Measurements from ENCODE around the gene FAM171A2.

Gene FAM171A2

DNA sequence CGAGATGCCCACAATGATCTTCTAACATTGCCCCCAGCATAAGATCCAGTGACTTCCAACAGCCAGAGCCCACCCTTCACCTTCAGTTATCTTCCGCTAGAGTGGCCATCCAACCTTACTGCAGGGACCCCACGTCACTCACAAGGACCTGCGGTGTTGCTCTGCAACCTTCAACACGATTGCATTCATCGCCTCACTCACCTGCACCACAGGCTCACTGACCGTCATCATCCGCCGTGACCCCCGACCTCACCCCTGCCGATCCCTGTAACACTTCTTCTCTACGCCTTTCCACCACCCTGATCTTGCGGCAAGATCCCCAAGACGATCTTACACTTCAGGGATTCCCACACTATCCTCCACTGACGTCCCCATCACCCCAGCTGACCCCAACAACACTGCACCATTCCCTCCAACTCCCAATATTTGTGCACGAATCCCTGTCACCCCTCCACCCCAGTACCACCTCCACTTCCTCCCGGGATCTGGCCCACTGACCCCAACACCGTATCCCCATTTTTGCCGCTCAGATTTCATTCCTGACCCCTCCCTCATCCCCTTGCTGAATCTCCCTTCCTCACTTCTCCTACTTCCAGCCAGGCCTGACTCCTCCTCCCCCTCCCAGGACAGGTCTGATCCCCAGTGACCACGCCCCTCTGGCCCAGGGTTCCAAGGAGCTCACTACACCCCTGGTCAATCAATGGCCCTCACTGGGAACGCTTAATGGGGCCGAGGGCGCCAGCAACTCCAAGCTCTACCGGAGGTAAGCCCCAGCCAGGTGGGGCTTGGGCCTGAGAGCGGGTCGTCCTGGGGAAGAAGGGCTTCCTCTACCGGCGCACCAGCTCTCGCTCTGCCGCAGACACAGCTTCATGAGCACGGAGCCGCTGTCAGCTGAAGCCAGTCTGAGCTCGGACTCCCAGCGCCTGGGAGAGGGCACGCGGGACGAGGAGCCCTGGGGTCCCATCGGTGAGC, 47.6 kb downstream of the FAM171A2 start:
- DNase-seq (ENCODE audit: low spot score) = peak; percentile 32

DNA sequence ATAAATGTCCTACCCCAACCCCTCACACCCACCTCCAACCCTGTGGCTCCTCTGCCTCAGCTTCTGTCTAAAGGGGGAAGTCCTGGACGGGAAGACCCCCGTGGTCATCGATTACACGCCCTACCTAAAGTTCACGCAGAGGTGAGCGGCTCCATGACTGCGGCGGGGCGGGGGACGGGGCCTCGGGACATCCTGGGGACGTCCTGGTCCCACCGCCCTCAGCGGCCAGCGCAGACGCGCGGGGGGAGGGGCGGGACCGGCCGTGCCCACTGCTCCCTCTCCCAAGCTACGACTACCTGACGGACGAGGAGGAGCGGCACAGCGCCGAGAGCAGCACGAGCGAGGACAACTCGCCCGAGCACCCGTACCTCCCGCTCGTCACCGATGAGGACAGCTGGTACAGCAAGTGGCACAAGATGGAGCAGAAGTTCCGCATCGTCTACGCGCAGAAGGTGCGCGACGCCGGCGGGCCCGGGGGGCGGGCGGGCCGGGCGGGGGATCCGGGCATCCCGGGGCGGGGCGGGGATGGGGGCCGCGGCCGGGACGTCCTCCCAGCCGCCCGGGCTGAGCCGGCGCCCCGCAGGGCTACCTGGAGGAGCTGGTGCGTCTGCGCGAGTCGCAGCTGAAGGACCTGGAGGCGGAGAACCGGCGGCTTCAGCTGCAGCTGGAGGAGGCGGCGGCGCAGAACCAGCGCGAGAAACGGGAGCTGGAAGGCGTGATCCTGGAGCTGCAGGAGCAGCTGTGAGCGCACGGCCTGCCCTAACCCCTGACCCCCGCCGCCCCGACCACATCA, 48.6 kb downstream of the FAM171A2 start:
- in situ Hi-C loops (cut with MboI; ENCODE audit: low sequenced_read_pairs, unreplicated experiment) = no loop called here
- peak; percentile 83 for DNase-seq (ENCODE audit: low spot score)
- TF ChIP-seq, protein P1, sequence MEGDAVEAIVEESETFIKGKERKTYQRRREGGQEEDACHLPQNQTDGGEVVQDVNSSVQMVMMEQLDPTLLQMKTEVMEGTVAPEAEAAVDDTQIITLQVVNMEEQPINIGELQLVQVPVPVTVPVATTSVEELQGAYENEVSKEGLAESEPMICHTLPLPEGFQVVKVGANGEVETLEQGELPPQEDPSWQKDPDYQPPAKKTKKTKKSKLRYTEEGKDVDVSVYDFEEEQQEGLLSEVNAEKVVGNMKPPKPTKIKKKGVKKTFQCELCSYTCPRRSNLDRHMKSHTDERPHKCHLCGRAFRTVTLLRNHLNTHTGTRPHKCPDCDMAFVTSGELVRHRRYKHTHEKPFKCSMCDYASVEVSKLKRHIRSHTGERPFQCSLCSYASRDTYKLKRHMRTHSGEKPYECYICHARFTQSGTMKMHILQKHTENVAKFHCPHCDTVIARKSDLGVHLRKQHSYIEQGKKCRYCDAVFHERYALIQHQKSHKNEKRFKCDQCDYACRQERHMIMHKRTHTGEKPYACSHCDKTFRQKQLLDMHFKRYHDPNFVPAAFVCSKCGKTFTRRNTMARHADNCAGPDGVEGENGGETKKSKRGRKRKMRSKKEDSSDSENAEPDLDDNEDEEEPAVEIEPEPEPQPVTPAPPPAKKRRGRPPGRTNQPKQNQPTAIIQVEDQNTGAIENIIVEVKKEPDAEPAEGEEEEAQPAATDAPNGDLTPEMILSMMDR (IDR thresholded peaks at IDR 0.05; ENCODE audit: borderline replicate concordance, control extremely low read depth, extremely low read depth, insufficient read depth, missing control alignments) = no peak

More for the DNA sequence above, 47.6 kb downstream of the FAM171A2 start:
- in situ Hi-C loops (cut with MboI; ENCODE audit: low sequenced_read_pairs, unreplicated experiment) = no loop called here
- TF ChIP-seq, protein P1 (IDR thresholded peaks at IDR 0.05; ENCODE audit: borderline replicate concordance, control extremely low read depth, extremely low read depth, insufficient read depth, missing control alignments) = no peak

DNA sequence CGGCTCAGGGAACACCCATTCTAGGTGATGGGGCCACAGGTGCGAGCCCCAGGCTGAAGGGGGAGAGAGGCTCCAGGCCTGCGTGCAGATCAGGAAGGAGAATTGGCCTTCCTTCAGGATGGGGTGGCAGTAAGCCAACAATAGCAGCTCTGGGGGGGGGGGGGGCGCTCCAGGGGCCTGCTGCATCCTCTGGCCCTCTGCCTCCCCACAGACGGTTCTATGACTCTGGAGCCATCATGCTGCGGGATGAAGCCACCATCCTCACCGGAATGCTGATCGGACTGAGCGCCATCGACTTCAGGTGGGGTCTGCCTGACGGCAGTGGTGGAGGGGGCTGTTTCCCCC, 49.2 kb downstream of the FAM171A2 start:
- in situ Hi-C loops (cut with MboI; ENCODE audit: low sequenced_read_pairs, unreplicated experiment) = no loop called here
- peak; percentile 17 for DNase-seq (ENCODE audit: low spot score)
- TF ChIP-seq, protein P1 (IDR thresholded peaks at IDR 0.05; ENCODE audit: borderline replicate concordance, control extremely low read depth, extremely low read depth, insufficient read depth, missing control alignments) = no peak

DNA sequence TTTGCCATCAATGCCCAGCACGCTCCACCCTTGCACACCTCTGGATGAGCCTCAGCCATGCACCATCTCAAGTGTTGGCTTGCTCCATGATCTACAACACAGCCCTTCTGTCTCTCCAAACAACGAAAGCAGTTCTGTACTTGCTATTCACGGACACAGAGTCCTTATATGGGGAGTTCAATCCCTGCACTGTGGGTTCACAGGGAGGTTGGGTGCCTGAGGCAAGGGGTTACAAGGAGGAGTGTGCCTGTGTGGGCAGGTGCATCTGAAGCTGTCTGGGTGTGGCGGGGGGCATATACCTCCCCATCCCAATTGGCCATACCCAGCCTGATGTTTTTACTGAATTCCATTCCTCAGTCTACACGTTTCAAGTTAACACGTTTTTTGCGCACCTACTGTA, 49.6 kb downstream of the FAM171A2 start:
- DNase-seq (ENCODE audit: low spot score) = peak; percentile 21
- in situ Hi-C loops (cut with MboI; ENCODE audit: low sequenced_read_pairs, unreplicated experiment) = no loop called here
- TF ChIP-seq, protein P1 (IDR thresholded peaks at IDR 0.05; ENCODE audit: borderline replicate concordance, control extremely low read depth, extremely low read depth, insufficient read depth, missing control alignments) = no peak

DNA sequence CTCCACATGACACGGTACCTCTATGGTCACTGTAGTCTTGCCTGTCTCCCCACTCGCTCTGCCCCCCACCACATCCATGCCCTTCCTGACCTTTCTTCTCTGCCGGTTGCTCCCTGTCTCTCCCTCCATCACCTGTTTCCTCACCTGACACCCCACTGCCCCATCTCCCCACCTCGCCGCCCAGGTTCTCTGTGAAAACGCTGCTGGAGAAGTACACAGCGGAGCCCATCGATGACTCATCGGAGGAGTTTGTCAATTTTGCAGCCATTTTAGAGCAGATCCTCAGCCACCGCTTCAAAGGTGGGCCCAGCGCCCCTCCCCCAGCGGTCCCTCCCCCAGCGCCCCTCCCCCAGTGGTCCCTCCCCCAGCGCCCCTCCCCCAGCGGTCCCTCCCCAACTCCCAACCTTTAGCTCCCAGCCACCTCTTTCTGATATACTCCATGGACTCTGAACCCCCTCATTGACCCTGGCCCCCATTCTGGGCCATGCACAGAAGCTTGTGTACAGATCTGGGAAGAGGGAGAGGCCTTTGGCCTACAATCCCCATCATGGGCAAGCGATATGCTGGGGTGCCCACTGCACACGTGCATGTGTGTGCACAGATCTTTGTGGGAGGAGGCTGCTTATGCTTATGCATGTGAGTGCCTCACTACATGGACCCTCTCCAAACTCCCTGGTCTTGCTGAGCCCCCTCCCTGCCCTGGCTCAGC, 51.1 kb downstream of the FAM171A2 start:
- DNase-seq (ENCODE audit: low spot score) = peak; percentile 25
- TF ChIP-seq, protein P1 (IDR thresholded peaks at IDR 0.05; ENCODE audit: borderline replicate concordance, control extremely low read depth, extremely low read depth, insufficient read depth, missing control alignments) = no peak
- in situ Hi-C loops (cut with MboI; ENCODE audit: low sequenced_read_pairs, unreplicated experiment) = no loop called here

DNA sequence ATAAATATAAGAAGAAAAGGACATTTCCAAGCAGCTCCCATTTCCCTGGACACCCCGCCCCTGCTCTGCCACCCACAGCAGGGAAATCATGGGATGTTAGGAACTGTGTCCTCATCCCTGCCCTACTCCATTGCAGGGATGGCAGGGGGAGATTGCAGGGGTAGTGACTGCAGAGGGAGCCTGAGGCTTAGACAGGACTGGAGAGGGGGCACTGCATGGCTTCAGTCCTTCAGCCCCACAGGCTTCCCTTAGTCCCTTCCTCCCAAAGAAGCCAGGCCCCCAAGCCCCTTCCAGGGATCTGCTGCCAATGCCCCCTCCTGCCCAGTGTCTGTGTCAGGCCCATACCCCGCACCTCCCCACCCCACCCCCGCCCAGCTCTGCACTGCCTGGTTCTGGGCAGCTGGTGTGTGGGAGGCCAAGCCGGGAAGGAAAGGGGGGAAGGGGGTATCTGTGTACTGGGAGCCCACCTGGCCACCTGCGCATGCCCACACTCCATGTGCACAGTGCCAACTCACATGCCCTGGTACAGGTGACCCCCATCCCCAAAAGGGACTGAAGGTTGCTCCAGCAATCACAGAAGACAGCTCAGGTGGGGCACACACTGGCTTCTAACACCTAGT, 52.0 kb downstream of the FAM171A2 start:
- in situ Hi-C loops (cut with MboI; ENCODE audit: low sequenced_read_pairs, unreplicated experiment) = no loop called here
- no peak for DNase-seq (ENCODE audit: low spot score)
- TF ChIP-seq, protein P1 (IDR thresholded peaks at IDR 0.05; ENCODE audit: borderline replicate concordance, control extremely low read depth, extremely low read depth, insufficient read depth, missing control alignments) = no peak

Data from GM13976 (cell line).